GM21737 (cell line): Measurements from ENCODE around the gene UCHL5.

ENCODE experiments used
- ATAC-seq: cut with Tn5 transposase; IDR thresholded peaks from one replicate; pipeline ENCODE4 v1.9.1; 2021; ENCODE audit warnings: mild to moderate bottlenecking, moderate library complexity; ENCODE audit not compliant: unreplicated experiment

Gene UCHL5, protein sequence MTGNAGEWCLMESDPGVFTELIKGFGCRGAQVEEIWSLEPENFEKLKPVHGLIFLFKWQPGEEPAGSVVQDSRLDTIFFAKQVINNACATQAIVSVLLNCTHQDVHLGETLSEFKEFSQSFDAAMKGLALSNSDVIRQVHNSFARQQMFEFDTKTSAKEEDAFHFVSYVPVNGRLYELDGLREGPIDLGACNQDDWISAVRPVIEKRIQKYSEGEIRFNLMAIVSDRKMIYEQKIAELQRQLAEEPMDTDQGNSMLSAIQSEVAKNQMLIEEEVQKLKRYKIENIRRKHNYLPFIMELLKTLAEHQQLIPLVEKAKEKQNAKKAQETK

GRCh38 chr1:193059282-193060114, at the start of gene UCHL5, which contains the start of gene RO60:
Gene UCHL5 (minus strand): TSS chr1:193059360. CDS start chr1:193059260, 100 bp downstream.
Gene RO60 (plus strand): TSS chr1:193059612. CDS start chr1:193069055, 9,443 bp downstream.
- peak; percentile 95 for ATAC-seq

- ATAC-seq: no peak
These were observed 49.3 kb upstream of the UCHL5 start for GRCh38 chr1:193108471-193108870.

DNA sequence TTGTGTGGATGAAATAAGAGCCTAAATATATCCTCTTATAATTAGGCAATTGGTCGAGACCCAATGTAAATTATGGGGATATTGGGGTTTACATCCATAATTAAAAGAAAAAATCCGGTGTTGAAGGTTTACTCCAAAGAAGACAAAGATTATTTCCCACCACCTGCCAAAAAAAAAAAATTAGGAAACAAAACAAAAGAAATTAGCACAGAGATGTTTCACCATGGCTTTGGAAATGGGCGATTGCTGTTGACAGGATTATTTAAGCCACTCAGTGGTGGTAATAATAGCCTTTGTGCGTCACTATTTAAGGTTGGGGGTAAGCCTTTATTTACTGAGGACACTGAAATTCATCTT, 46.6 kb upstream of the UCHL5 start:
- ATAC-seq: no peak

DNA sequence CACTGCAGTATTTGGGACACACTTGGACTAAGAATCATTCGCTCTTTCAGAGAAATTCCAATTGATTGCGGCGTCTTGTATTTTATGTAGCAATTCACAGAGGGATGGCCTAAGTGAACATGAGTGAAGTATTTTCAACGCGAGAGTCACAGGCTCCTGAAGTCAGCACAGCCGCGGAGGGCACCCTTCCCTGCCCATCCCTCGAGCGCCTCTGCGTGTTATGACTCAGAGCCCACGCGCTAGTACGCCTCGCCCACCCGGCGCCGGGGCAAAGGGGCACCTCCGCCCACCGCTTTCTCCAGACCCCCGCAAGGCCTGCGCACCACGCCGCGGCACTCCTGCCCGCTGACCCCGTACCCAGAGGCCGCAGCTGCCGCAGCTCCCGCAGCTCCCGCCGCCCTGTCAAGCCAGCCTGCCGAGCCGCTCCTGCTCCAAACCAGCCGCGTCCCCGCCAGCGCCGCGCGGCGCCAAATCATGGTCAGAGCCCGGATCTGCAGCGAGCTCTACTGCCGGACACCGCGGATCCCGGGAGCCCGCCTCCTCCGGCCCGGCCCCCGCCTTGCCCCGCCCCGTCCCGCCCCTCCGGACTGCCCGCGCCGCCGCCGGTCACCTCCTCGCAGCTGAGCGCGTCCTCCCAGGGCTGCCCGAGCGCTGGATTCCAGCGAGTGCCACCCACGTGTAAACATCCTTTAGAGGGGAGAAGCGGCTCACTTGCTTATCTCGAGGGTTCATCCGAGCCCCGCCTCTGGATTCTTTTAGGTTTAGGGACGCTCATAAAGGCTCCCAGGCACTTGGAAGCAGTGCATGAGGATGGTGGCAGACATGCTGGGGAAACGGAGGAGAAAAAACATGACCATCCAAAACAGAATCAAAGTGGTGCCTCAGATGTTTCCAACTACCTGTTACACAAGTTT, 46.0 kb upstream of the UCHL5 start, which contains the start of gene GLRX2:
Gene GLRX2, minus strand, starts transcription at position 508 of the 914 bp plus-strand sequence. Its CDS starts 32 bp downstream, at position 476.
- peak; percentile 95 for ATAC-seq

- ATAC-seq: peak; percentile 36
These were observed 45.3 kb upstream of the UCHL5 start for GRCh38 chr1:193104502-193104906.

- ATAC-seq: no peak
These were observed 44.8 kb upstream of the UCHL5 start for GRCh38 chr1:193103759-193104501.

- no peak for ATAC-seq
These were observed 43.5 kb upstream of the UCHL5 start for GRCh38 chr1:193102662-193103061.

- ATAC-seq: no peak
These were observed 35.0 kb upstream of the UCHL5 start for GRCh38 chr1:193094112-193094511.

- ATAC-seq: no peak
These were observed 31.7 kb upstream of the UCHL5 start for GRCh38 chr1:193090865-193091264.

GRCh38 chr1:193087893-193088292, 28.7 kb upstream of the UCHL5 start:
- ATAC-seq: no peak

DNA sequence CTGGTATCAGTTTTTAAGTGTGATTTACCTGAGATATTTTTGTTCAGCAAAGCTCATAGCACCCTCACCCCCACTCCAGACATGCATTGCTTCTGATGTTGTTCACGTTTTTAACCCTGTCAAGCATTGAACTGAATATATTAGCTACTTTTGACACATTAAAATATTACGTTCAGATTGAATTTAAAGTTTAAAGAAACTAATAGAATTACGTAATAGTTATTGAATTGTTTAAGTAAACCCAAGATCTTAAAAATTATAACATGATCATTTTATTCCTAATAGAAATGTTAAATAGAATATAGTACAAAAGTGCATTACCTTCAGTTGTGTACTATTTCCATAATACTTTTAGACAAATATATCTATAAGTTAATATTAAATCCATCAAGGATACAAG, 27.2 kb upstream of the UCHL5 start:
- ATAC-seq: no peak

GRCh38 chr1:193085263-193085662, 26.1 kb upstream of the UCHL5 start:
- ATAC-seq: no peak

DNA sequence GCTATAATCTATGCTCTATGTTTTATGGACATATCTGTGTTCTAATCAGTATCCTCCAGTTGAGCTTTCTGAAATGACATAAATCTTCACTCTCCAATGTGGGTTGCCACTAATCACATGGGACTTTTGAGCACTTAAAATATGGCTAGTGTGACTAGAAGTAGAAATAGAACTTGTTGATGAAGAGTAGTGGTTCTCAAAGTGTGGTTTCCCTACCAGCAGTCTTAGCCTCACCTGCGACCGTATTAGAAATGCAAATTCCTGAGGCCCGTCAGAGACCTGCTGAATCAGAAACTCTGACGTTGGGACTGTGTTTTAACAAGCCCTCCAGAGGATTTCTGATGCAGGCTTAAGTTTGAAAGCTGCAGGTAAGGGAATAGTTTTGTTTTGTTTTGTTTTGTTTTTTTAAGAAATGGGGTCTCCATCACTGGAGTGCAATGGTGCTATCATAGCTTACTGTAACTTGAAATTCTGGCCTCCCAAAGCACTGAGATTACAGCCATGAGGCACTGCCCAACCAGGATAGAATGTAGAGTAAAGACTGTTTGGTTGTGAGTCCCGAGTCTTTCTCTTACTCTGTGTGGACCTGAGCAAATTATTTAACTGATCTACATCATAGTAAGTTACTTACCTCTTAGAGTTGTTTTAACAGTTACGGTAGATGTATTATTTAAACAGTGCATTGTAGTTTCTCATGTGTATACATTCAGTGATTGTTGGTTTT, 24.4 kb upstream of the UCHL5 start:
- ATAC-seq: peak; percentile 93

GRCh38 chr1:193079187-193079586, 20.0 kb upstream of the UCHL5 start:
- no peak for ATAC-seq

DNA sequence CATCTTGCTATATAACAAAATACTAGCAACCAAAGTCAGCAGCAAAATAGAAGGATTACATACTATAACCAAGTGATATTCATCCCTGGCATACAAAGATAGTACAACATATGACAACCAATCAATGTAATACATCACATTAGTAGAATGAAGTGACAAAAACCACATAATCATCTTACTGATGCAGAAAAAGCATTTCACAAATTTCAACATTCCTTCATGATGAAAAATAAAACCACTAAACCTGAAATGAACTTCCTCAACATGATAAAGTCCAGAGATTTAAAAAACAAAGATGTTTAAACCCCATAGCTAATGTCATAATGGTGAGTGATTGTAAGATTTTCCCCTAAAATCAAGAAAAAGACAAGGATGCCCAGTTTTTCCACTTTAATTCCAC, 18.8 kb upstream of the UCHL5 start:
- no peak for ATAC-seq

- ATAC-seq: no peak
These were observed 11.8 kb upstream of the UCHL5 start for GRCh38 chr1:193070942-193071341.

GRCh38 chr1:193070386-193070753, 11.2 kb upstream of the UCHL5 start:
- ATAC-seq: no peak

GRCh38 chr1:193069748-193070385, 10.7 kb upstream of the UCHL5 start:
- no peak for ATAC-seq

DNA sequence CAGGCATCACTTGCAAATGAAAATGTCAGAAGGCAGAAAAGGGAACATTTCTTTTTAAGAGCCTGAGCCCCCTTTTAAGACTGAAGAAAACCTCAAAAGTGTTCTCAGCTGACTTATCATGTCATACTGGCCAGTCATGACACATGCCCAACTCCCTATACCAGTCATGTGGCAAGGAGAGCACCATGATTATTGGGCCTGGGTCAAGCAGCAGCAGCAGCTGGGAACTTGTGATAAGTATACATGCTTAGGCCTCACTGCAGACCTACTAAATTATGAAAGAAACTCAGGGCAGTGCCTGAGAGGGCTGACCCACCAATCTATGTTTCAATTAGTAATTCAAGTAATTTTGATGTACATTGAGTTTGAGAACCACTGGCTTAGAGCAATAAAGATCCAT, 8.9 kb upstream of the UCHL5 start:
- ATAC-seq: no peak
